ENCODE measurements around the gene CNOT3. TPM values are rescaled to one million over a fixed set of nuclear protein-coding genes. Genes with fewer than 3 reads are reported as not detected.

The CNOT3 gene
- total and polyA plus RNA-seq, 2 experiments from 2014 or later, result 39.7 to 47.0 TPM

DNA sequence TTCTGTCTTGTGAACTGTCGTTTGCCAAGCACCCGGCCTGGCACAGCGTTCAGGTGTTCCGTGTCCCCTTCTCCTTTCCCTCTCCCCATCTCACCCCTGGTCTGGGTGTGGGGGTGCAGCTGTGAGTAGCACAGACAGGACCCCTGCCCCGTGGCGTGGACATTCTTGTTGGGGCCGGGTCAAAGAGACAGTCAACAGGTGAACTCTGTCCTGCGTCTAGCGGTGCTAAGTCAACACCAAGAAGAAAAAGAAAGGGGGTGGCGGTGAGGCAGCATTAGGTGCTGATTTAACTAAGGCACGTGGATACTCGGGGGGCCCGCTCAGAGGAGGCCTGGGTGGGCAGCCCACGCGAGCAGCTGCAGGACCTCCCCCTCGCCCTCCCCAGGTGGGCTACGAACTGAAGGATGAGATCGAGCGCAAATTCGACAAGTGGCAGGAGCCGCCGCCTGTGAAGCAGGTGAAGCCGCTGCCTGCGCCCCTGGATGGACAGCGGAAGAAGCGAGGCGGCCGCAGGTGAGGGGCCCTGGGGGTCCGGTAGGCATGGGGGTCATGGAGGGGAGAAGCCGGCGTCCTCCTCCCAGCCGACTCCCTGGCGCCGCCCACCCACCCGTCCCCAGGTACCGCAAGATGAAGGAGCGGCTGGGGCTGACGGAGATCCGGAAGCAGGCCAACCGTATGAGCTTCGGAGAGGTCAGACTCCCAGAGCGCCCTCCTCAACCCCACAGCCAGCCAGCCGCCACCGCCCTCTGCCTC, 9.7 kb upstream of the CNOT3 start (continued):
- TF ChIP-seq EZH2 (IDR thresholded peaks at IDR 0.05; ENCODE audit: low read depth, unreplicated experiment), result no peak

DNA sequence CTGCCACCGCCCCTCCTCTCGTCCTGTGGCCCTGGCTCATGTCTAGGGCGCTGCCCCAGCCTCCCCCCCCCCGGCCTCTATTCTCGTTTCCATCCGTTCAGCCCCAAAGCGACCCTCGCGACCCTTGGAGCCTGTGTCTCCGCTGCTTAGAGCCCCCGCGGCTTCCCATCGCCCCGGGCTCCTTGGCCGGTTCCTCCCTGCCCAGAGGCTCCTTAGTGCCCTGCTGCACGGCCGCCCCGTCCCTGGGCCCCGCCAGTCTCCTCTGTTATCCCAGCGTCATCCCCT, 9.2 kb upstream of the CNOT3 start:
- Histone ChIP-seq H2AFZ (no peak overlapping the region), H3F3A (replicated peaks; ENCODE audit: low read depth) (0 out of 2 replicates have a peak, but pooled peaks cover 3% of the 10 kb centered on the region), H4K20me1 (replicated peaks; ENCODE audit: insufficient read depth) (no peaks in the 10 kb centered on the region; the same call in 1 of the 2 replicates), H3K36me3 (ENCODE audit: insufficient read depth) (peaks cover 7% of the 10 kb centered on the region; the same call in 1 of the 2 replicates), H3K27me3 (ENCODE audit: insufficient read depth) (no peaks in the 10 kb centered on the region), H3K27ac (ENCODE audit: low read depth) (no peak overlapping the region), H3K4me3 (no peak overlapping the region), H3K4me1 (ENCODE audit: insufficient read depth) (no peaks in the 10 kb centered on the region), H3K4me2 (no peak overlapping the region), H3K79me2 (replicated peaks; ENCODE audit: insufficient read depth) (no peaks in the 10 kb centered on the region), H3K9me2 (ENCODE audit: insufficient read depth) (no peaks in the 10 kb centered on the region)
- TF ChIP-seq, protein P1, sequence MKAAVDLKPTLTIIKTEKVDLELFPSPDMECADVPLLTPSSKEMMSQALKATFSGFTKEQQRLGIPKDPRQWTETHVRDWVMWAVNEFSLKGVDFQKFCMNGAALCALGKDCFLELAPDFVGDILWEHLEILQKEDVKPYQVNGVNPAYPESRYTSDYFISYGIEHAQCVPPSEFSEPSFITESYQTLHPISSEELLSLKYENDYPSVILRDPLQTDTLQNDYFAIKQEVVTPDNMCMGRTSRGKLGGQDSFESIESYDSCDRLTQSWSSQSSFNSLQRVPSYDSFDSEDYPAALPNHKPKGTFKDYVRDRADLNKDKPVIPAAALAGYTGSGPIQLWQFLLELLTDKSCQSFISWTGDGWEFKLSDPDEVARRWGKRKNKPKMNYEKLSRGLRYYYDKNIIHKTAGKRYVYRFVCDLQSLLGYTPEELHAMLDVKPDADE (IDR thresholded peaks at IDR 0.05), result no peak
- TF ChIP-seq, protein P2, sequence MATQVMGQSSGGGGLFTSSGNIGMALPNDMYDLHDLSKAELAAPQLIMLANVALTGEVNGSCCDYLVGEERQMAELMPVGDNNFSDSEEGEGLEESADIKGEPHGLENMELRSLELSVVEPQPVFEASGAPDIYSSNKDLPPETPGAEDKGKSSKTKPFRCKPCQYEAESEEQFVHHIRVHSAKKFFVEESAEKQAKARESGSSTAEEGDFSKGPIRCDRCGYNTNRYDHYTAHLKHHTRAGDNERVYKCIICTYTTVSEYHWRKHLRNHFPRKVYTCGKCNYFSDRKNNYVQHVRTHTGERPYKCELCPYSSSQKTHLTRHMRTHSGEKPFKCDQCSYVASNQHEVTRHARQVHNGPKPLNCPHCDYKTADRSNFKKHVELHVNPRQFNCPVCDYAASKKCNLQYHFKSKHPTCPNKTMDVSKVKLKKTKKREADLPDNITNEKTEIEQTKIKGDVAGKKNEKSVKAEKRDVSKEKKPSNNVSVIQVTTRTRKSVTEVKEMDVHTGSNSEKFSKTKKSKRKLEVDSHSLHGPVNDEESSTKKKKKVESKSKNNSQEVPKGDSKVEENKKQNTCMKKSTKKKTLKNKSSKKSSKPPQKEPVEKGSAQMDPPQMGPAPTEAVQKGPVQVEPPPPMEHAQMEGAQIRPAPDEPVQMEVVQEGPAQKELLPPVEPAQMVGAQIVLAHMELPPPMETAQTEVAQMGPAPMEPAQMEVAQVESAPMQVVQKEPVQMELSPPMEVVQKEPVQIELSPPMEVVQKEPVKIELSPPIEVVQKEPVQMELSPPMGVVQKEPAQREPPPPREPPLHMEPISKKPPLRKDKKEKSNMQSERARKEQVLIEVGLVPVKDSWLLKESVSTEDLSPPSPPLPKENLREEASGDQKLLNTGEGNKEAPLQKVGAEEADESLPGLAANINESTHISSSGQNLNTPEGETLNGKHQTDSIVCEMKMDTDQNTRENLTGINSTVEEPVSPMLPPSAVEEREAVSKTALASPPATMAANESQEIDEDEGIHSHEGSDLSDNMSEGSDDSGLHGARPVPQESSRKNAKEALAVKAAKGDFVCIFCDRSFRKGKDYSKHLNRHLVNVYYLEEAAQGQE (IDR thresholded peaks at IDR 0.05; ENCODE audit: unreplicated experiment), result no peak
- TF ChIP-seq CREB1 (CRISPR knock-in tag; IDR thresholded peaks at IDR 0.05; ENCODE audit: low read depth) (no peak), POLR2AphosphoS5 (IDR thresholded peaks at IDR 0.05; ENCODE audit: low read depth) (no peak)
- TF ChIP-seq, protein P3, sequence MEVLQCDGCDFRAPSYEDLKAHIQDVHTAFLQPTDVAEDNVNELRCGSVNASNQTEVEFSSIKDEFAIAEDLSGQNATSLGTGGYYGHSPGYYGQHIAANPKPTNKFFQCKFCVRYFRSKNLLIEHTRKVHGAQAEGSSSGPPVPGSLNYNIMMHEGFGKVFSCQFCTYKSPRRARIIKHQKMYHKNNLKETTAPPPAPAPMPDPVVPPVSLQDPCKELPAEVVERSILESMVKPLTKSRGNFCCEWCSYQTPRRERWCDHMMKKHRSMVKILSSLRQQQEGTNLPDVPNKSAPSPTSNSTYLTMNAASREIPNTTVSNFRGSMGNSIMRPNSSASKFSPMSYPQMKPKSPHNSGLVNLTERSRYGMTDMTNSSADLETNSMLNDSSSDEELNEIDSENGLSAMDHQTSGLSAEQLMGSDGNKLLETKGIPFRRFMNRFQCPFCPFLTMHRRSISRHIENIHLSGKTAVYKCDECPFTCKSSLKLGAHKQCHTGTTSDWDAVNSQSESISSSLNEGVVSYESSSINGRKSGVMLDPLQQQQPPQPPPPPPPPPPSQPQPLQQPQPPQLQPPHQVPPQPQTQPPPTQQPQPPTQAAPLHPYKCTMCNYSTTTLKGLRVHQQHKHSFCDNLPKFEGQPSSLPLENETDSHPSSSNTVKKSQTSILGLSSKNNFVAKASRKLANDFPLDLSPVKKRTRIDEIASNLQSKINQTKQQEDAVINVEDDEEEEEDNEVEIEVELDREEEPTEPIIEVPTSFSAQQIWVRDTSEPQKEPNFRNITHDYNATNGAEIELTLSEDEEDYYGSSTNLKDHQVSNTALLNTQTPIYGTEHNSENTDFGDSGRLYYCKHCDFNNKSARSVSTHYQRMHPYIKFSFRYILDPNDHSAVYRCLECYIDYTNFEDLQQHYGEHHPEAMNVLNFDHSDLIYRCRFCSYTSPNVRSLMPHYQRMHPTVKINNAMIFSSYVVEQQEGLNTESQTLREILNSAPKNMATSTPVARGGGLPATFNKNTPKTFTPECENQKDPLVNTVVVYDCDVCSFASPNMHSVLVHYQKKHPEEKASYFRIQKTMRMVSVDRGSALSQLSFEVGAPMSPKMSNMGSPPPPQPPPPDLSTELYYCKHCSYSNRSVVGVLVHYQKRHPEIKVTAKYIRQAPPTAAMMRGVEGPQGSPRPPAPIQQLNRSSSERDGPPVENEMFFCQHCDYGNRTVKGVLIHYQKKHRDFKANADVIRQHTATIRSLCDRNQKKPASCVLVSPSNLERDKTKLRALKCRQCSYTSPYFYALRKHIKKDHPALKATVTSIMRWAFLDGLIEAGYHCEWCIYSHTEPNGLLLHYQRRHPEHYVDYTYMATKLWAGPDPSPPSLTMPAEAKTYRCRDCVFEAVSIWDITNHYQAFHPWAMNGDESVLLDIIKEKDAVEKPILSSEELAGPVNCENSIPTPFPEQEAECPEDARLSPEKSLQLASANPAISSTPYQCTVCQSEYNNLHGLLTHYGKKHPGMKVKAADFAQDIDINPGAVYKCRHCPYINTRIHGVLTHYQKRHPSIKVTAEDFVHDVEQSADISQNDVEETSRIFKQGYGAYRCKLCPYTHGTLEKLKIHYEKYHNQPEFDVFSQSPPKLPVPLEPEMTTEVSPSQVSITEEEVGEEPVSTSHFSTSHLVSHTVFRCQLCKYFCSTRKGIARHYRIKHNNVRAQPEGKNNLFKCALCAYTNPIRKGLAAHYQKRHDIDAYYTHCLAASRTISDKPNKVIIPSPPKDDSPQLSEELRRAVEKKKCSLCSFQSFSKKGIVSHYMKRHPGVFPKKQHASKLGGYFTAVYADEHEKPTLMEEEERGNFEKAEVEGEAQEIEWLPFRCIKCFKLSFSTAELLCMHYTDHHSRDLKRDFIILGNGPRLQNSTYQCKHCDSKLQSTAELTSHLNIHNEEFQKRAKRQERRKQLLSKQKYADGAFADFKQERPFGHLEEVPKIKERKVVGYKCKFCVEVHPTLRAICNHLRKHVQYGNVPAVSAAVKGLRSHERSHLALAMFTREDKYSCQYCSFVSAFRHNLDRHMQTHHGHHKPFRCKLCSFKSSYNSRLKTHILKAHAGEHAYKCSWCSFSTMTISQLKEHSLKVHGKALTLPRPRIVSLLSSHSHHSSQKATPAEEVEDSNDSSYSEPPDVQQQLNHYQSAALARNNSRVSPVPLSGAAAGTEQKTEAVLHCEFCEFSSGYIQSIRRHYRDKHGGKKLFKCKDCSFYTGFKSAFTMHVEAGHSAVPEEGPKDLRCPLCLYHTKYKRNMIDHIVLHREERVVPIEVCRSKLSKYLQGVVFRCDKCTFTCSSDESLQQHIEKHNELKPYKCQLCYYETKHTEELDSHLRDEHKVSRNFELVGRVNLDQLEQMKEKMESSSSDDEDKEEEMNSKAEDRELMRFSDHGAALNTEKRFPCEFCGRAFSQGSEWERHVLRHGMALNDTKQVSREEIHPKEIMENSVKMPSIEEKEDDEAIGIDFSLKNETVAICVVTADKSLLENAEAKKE (CRISPR knock-in tag; IDR thresholded peaks at IDR 0.05), result no peak
- TF ChIP-seq, protein P4, sequence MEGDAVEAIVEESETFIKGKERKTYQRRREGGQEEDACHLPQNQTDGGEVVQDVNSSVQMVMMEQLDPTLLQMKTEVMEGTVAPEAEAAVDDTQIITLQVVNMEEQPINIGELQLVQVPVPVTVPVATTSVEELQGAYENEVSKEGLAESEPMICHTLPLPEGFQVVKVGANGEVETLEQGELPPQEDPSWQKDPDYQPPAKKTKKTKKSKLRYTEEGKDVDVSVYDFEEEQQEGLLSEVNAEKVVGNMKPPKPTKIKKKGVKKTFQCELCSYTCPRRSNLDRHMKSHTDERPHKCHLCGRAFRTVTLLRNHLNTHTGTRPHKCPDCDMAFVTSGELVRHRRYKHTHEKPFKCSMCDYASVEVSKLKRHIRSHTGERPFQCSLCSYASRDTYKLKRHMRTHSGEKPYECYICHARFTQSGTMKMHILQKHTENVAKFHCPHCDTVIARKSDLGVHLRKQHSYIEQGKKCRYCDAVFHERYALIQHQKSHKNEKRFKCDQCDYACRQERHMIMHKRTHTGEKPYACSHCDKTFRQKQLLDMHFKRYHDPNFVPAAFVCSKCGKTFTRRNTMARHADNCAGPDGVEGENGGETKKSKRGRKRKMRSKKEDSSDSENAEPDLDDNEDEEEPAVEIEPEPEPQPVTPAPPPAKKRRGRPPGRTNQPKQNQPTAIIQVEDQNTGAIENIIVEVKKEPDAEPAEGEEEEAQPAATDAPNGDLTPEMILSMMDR (conservative IDR thresholded peaks at IDR 0.05; ENCODE audit: low read depth in 2 of 2), result no peak
- no peak for DNase-seq (ENCODE audit: low spot score)
- no peak for ATAC-seq
- Mint-ChIP-seq H3K36me3 (ENCODE audit: low read depth) (peaks cover 52% of the 10 kb centered on the region), H3K27me3 (ENCODE audit: insufficient read depth, low read depth, poor library complexity) (peaks cover 13% of the 10 kb centered on the region), H3K27ac (no peak overlapping the region), H3K4me1 (no peaks in the 10 kb centered on the region), H3K9me3 (no peaks in the 10 kb centered on the region), H3K4me3 (no peak overlapping the region)
